IPS-15b (cell line): ENCODE measurements around the gene CYP1A2.

ENCODE experiments used
- H3K27me3 ChIP-seq: one replicate; pipeline ENCODE4 v1.6.1; 2013; ENCODE audit warnings: low read length; ENCODE audit not compliant: control insufficient read depth, insufficient read depth
- H3K36me3 ChIP-seq: one replicate; pipeline ENCODE4 v1.6.1; 2013; ENCODE audit warnings: low read length; ENCODE audit not compliant: control insufficient read depth, insufficient read depth
- H3K4me1 ChIP-seq: one replicate; pipeline ENCODE4 v1.6.1; 2013; ENCODE audit warnings: mild to moderate bottlenecking, low read length; ENCODE audit not compliant: control insufficient read depth, insufficient read depth
- H3K4me3 ChIP-seq: one replicate; pipeline ENCODE4 v1.5.1; 2013; ENCODE audit warnings: low read depth, low read length
- H3K9ac ChIP-seq: one replicate; pipeline ENCODE4 v1.6.1; 2013; ENCODE audit warnings: low read depth, mild to moderate bottlenecking, low read length
- H3K9me3 ChIP-seq: one replicate; pipeline ENCODE4 v1.6.1; 2013; ENCODE audit warnings: mild to moderate bottlenecking, low read length; ENCODE audit not compliant: control insufficient read depth, insufficient read depth

Gene CYP1A2

DNA sequence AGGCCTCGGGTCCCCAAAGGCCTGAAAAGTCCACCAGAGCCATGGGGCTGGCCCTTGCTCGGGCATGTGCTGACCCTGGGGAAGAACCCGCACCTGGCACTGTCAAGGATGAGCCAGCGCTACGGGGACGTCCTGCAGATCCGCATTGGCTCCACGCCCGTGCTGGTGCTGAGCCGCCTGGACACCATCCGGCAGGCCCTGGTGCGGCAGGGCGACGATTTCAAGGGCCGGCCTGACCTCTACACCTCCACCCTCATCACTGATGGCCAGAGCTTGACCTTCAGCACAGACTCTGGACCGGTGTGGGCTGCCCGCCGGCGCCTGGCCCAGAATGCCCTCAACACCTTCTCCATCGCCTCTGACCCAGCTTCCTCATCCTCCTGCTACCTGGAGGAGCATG, 1.2 kb downstream of the CYP1A2 start:
- H3K4me1 ChIP-seq, result no peaks in the 10 kb centered on the region
- H3K4me3 ChIP-seq, result no peak overlapping the region
- H3K36me3 ChIP-seq, result no peaks in the 10 kb centered on the region
- no peak overlapping the region for H3K9ac ChIP-seq
- no peaks in the 10 kb centered on the region for H3K9me3 ChIP-seq
- H3K27me3 ChIP-seq, result no peaks in the 10 kb centered on the region

DNA sequence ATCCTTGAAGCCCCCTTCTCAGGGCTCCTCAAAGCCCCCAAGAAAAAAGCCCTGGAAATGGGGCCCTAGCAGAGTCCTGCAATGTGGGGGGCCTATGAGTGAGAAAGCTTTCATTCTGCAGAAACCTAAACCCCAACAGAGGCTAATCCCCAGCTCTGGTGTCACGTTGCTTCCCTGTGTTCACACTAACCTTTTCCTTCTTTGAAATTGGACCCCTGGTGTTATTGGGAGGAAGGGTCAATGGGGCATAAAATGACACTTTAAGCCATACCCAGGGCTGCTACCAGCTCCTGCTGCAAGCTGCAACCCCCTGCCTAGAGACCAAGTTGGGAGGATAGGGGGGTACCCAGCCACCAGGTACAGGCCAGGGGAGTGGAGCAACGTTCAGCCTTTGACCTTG, 2.1 kb downstream of the CYP1A2 start:
- no peaks in the 10 kb centered on the region for H3K36me3 ChIP-seq
- no peak overlapping the region for H3K4me3 ChIP-seq
- no peaks in the 10 kb centered on the region for H3K27me3 ChIP-seq
- no peaks in the 10 kb centered on the region for H3K9me3 ChIP-seq
- H3K4me1 ChIP-seq, result no peaks in the 10 kb centered on the region
- no peak overlapping the region for H3K9ac ChIP-seq

DNA sequence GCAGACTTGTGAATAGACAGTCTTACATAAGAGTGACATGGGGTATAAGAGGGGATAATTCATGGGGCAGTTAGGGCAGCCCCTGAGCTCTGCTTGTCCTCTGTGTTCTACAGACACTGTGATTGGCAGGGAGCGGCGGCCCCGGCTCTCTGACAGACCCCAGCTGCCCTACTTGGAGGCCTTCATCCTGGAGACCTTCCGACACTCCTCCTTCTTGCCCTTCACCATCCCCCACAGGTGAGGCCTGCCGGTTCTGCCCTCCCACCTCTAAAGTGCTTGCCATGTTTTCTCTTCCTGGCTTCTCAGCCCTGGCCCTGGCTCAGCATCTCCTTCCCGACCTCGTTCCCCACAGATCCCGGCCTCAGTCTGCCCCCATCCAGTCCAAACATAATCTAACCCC, 3.4 kb downstream of the CYP1A2 start:
- Histone ChIP-seq H3K27me3 (no peaks in the 10 kb centered on the region), H3K36me3 (no peaks in the 10 kb centered on the region), H3K9ac (no peak overlapping the region), H3K9me3 (no peaks in the 10 kb centered on the region), H3K4me1 (no peaks in the 10 kb centered on the region), H3K4me3 (no peak overlapping the region)

DNA sequence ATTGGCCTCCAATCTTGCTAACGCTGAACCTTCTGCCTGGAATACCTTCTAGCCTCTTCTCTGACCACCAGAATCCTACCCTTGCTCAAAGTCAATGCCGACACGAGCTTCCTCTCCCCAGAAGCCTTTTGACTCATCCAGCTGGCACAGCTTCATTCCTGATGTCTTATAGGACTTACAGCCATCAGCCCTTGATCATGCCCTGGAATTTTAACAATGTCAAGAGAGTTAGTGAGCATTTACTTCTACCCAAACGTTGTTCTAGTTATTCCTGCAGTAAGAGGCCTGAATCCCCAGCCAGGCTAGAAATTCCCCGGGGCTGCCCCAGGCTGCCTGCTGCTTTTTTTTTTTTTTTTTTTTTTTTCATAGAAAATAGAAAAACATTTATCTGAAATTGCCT, 3.9 kb downstream of the CYP1A2 start:
- no peaks in the 10 kb centered on the region for H3K27me3 ChIP-seq
- no peak overlapping the region for H3K4me3 ChIP-seq
- no peak overlapping the region for H3K9ac ChIP-seq
- no peaks in the 10 kb centered on the region for H3K9me3 ChIP-seq
- no peaks in the 10 kb centered on the region for H3K4me1 ChIP-seq
- H3K36me3 ChIP-seq, result no peaks in the 10 kb centered on the region

GRCh38 chr15:74754593-74755215, 6.1 kb downstream of the CYP1A2 start:
- Histone ChIP-seq H3K9ac (no peak overlapping the region), H3K4me3 (no peak overlapping the region), H3K36me3 (no peaks in the 10 kb centered on the region), H3K4me1 (no peaks in the 10 kb centered on the region), H3K9me3 (no peaks in the 10 kb centered on the region), H3K27me3 (no peaks in the 10 kb centered on the region)

DNA sequence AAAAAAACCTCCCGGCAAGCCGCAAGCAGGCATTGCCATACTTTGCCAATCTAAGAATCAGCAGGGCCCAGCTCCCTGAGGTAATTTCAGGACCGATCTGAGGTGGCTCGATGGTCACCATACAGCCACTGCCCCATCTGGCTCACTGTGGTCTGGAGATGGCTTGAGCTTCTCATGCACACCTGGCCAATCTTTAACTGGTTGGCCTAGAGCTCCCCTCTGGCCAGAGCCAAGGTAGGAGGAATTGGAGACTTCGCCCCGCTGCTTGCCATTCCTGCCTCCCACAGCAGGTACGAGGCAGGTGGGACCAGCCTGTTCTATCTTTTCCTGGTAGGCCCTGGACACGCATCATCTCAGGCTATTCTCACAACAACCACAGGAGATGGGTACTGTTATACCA, 10.1 kb downstream of the CYP1A2 start:
- no peaks in the 10 kb centered on the region for H3K27me3 ChIP-seq
- no peaks in the 10 kb centered on the region for H3K36me3 ChIP-seq
- no peaks in the 10 kb centered on the region for H3K9me3 ChIP-seq
- H3K4me3 ChIP-seq, result no peak overlapping the region
- no peak overlapping the region for H3K9ac ChIP-seq
- no peaks in the 10 kb centered on the region for H3K4me1 ChIP-seq

DNA sequence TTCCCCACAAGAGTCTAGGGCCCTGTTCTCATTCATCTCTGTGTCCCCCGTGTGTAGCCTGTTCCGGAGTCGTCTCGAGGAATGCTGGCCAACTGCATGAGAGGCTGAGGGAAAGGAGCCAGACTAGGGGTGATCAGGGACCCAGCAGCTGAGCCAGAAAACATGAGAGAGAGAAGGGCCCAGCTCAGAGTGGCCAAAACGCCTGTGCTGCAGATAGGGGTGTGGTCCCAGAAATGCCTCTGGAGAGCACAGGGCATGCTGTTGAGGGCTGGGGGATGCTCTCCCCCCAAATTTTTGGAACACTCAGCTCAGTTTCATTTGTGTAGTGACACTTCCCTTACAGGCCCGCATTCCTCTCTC, 14.1 kb downstream of the CYP1A2 start:
- H3K36me3 ChIP-seq, result no peaks in the 10 kb centered on the region
- H3K9me3 ChIP-seq, result no peaks in the 10 kb centered on the region
- no peaks in the 10 kb centered on the region for H3K27me3 ChIP-seq
- no peaks in the 10 kb centered on the region for H3K4me1 ChIP-seq
- H3K4me3 ChIP-seq, result peak overlapping the region; percentile 10
- no peak overlapping the region for H3K9ac ChIP-seq

DNA sequence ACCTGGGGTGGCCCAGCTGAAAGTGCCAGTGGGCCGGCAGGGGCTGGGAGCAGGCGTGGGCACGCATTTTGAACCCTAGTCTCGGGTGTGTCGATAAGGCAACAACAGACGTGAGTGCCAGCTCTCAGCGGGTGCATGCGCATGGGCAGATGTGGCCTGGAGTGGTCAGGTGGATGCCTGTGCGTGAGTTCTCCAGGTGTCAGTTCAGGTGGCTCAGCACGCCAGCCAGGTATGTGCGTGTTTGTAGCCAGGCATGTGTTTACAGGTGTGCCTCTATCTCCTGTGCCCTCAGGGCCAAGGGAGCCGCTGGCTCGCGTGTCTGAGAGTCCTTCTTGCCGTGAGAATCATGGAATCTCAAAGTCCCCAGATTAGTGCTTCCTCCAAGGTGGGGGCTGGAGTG, 14.8 kb downstream of the CYP1A2 start:
- Histone ChIP-seq H3K36me3 (no peaks in the 10 kb centered on the region), H3K4me3 (no peak overlapping the region), H3K9ac (no peak overlapping the region), H3K27me3 (no peaks in the 10 kb centered on the region), H3K4me1 (no peaks in the 10 kb centered on the region), H3K9me3 (no peaks in the 10 kb centered on the region)

DNA sequence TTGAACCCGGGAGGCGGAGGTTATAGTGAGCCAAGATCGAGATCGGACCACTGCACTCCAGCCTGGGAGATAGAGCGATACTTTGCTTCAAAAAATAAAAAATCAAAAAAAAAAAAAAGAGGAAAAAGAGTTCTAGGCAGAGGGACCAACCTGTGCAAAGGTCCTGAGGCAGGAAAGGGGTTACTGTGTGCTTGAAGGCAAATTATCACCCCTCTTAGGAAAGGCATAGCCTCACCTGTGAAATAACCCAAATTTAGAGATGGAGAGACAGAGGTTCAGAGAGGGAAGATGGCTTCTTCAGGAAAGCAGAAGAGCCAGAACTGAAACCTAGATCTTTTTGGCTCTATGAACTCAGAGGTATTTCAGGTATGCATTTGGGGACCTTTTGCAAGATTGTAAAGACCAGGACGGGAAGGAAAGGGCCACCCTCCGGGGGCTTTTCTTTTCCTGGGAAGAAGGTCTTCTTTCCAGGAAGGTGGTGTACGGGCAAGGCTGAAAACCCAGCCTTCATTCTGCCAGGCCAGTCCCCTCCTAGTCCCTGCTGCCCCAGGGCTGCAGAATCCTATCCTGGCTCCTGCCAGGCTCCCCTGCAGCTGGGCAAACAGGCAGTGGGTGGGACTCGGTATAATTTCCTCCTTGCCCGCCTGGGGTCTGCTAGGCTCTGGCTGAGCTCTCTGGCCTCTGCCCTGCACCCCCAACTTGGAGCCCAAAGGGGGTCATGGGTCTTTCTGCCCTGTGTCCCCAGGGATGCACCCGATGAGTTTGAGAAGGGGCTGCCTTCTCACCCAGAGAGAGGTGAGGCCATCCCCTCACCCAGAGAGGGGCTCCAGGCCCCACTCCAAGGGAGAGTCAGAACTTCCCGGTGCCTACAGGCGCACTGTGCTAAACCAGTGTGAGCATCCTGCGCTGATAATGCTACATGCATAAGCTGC, 18.8 kb downstream of the CYP1A2 start:
- H3K9ac ChIP-seq, result no peak overlapping the region
- no peaks in the 10 kb centered on the region for H3K36me3 ChIP-seq
- no peak overlapping the region for H3K4me3 ChIP-seq
- H3K9me3 ChIP-seq, result no peaks in the 10 kb centered on the region
- H3K4me1 ChIP-seq, result peaks cover 4% of the 10 kb centered on the region
- peaks cover 10% of the 10 kb centered on the region for H3K27me3 ChIP-seq

GRCh38 chr15:74768099-74768770, 19.6 kb downstream of the CYP1A2 start:
- H3K4me1 ChIP-seq, result peaks cover 7% of the 10 kb centered on the region
- H3K9ac ChIP-seq, result no peak overlapping the region
- no peaks in the 10 kb centered on the region for H3K9me3 ChIP-seq
- H3K36me3 ChIP-seq, result no peaks in the 10 kb centered on the region
- peaks cover 10% of the 10 kb centered on the region for H3K27me3 ChIP-seq
- H3K4me3 ChIP-seq, result no peak overlapping the region

- peaks cover 12% of the 10 kb centered on the region for H3K4me1 ChIP-seq
- H3K27me3 ChIP-seq, result peaks cover 10% of the 10 kb centered on the region
- no peak overlapping the region for H3K9ac ChIP-seq
- no peak overlapping the region for H3K4me3 ChIP-seq
- H3K36me3 ChIP-seq, result no peaks in the 10 kb centered on the region
- H3K9me3 ChIP-seq, result no peaks in the 10 kb centered on the region
Observed at GRCh38 chr15:74768771-74769342, 20.2 kb downstream of the CYP1A2 start.
